SH-SY5Y (cell line): ENCODE results near the gene C19orf47.

Source experiments
- GATA2 ChIP-seq: IDR thresholded peaks from 2 replicates; pipeline ENCODE4 v1.6.1; 2011; ENCODE audit warnings: mild to moderate bottlenecking, low read depth, low read length
- GATA3 ChIP-seq: IDR thresholded peaks from 2 replicates; pipeline ENCODE4 v1.6.1; 2011; ENCODE audit warnings: low read depth, mild to moderate bottlenecking, low read length, moderate library complexity

- TF ChIP-seq GATA2 (no peak), GATA3 (no peak)
Observed at GRCh38 chr19:40281381-40282208, 66.6 kb downstream of the C19orf47 start.
